DMS153 treated with DMSO at 0.1 percent for 48 hours (cell line): Measurements from ENCODE around the gene MARCHF2.

Experiments
- DNase-seq: peaks from one replicate; lab custom pipeline; 2025; ENCODE audit not compliant: unreplicated experiment; lab: John Stamatoyannopoulos, UW

Gene MARCHF2

DNA sequence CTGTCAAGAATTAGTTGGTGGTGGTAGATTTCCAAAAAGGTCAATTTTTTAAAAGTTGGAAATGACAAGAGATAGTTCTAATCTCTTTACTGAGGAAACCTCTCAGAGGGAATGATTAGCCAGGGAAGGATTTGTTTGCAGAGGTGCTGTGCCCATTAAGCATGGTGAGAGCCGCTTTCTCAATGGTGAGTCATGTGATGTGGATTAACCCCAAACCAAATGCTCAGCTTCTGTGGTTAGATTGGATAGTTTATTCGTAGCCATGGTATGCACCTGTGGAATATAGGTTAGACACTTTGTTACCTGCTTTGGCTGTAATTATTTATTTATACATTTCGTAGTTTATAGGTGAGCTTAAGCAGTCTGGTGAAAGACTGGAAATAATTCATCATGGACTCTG, 38.8 kb downstream of the MARCHF2 start:
- no peak for DNase-seq

GRCh38 chr19:8452446-8453123, 39.5 kb downstream of the MARCHF2 start:
- no peak for DNase-seq

DNA sequence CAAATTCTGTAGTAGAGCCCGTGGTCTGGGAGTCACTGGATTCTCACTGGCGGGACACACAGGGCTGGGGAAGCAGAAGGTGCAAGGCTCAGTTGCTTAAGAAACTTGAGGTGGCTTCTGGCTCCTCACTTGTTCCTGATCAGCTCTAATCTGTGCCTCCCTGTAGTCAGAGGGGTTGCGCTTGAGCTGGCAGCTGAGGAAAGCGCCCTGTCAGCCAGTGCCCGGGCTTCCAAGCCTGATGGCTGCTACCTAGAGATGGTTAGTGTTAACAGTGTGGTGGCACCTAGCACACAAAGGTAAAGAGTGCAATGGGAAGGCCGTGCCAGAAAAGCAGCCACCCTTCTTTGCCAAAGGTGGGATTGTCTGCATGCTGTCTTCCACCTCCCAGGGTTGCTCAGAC, 40.5 kb downstream of the MARCHF2 start:
- DNase-seq = no peak

GRCh38 chr19:8454218-8454617, 41.1 kb downstream of the MARCHF2 start:
- DNase-seq = no peak

- no peak for DNase-seq
Observed at GRCh38 chr19:8455018-8455417, 41.9 kb downstream of the MARCHF2 start.

- DNase-seq = no peak
Observed at GRCh38 chr19:8456064-8456463, 43.0 kb downstream of the MARCHF2 start.

- no peak for DNase-seq
Observed at GRCh38 chr19:8457209-8457608, 44.1 kb downstream of the MARCHF2 start.

DNA sequence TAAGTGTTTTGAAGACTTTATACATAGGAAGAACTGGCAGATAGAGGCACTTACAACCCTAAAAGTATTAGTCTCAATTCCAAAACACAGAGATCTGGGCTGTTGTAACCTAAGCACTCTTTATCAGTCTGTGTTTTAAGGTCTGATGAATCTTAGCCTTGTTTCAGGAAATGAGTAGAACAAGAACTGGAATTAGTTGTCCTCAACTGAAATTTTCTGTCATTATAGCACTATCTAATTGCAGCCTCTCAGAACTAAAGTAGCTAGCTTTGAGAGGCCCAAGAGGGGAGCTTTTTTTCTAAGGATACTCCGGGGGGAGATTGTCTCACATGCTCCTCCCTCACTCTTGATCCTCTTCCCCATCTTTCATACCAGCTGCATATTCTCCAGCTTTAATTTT, 44.7 kb downstream of the MARCHF2 start:
- DNase-seq = no peak

DNA sequence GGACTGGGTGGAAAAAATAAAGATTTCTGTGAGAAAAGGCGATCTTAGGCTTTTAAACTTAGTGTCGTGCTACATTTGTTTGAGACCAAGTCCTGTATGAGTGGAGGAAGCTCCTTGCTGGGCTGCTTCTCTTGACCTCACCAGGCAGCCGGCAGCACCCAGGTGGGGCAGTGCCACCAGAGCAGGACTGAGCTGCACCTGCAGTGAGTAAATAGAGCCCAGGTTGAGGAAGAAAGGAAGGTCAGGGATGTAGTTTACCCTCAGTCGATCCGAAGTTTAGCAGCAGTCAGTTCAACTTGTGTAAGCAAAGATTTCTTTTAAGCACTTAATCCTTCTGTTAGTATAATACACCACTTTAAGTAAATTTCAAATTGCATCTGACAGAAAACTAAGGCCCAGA, 45.3 kb downstream of the MARCHF2 start:
- DNase-seq = no peak

DNA sequence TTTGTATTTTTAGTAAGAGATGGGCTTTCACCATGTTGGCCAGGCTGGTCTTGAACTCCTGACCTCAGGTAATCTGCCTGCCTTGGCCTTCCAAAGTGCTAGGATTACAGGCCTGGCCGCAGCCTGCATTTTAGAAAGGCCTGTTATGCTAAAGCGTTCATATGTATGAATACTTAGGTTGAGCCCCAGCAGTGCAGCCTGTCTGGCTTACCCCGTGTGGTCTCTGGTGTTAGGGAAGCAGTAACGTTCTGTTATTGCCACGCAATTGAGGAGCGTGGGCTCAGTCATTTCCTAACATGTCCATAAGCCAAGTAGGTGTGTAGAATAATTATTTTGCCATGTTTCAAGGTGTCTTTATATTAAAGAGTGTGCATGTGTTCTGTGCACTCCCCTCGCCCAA, 46.0 kb downstream of the MARCHF2 start:
- no peak for DNase-seq

GRCh38 chr19:8459520-8460270, 46.6 kb downstream of the MARCHF2 start:
- no peak for DNase-seq

DNA sequence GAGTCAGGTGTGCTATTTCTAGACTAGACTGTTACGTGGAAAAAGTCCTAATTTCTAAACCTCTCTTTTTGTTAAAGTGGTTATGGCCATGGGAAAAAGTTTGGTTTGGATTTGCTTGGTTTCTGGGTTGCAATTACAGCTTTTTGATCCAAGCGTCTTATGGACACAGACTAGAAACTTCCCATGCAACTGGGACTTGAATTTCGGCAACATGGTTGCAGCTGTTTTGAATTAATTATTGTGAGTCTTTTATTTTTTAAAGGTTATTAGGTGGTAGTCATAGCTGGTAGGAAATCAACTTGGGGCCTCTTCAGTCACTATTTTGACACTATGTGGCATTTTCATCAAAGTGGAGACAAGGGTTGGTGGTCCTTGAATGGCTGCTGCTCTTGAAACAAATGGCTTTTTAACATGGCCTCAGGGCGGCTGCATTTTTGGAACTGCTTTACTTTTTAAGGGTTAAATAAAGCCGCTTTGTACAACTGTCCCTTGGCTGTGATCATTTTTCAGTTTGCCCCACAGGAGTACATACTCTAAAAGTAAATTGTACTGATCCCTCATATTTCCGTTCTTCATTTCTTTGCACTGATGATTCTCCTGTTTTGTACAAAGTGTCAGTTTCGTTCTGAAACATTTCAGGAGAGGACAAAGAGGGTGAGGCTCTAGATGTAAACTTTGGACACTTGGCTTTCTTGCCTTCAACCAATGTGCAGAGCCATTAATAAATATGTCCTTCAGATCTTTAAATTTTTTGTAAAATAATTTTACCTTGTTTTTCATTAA, 47.6 kb downstream of the MARCHF2 start:
- DNase-seq = no peak

DNA sequence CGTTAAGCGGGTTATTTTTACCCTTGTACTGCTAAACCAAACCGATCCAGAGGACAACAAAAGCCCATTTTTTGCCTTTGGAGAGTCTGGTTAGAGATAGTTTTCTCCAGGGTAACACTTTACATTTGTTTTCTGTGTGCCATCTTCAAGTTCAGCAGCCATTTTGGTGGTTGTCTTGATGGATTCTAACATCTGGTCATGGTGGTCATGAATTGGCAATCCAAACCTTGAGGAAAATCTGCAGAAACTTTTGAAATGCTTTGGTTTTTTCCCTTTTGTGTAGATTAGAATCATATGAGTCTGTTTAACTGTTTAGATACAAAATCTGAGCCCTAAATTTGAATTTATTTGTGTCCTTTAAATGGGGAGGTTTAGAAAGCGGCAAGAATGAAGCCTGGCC, 48.3 kb downstream of the MARCHF2 start:
- no peak for DNase-seq

DNA sequence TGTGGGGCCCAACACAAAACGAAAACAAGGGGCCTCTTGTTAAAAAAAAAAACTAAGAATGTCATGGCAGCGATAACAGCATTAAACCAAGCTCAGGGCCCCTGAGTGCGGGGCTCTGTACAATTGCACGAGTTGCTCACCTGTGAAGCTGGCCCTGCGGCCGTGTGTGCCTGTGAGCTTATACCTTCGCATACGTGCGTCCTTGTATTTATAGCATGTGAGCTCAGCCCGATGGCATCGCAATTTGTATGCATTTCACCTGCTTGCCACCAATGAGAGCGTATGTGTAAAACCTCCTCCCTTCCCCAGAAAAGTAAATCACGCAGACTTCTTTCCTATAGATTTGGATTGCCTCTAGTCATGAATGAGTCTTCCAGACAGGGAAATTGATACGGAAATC, 48.8 kb downstream of the MARCHF2 start:
- DNase-seq = no peak

- DNase-seq = no peak
Observed at GRCh38 chr19:8462571-8462970, 49.5 kb downstream of the MARCHF2 start.

DNA sequence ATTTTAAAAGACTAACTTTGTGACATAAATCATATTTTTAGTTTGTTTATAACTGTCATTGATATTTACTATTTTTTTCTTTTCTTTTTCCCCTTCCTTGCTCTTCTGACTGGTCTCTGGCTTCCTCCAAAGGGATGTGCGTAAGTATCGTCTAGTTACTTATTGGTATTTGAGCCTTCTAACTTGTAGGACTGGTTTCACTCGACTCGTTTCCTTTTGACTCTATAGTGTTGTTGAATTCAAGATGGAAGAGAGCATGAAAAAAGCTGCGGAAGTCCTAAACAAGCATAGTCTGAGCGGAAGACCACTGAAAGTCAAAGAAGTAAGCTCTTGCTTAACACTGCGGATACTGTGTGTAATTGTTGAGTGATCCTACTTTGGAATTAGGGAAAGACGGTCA, 50.3 kb downstream of the MARCHF2 start:
- no peak for DNase-seq

DNA sequence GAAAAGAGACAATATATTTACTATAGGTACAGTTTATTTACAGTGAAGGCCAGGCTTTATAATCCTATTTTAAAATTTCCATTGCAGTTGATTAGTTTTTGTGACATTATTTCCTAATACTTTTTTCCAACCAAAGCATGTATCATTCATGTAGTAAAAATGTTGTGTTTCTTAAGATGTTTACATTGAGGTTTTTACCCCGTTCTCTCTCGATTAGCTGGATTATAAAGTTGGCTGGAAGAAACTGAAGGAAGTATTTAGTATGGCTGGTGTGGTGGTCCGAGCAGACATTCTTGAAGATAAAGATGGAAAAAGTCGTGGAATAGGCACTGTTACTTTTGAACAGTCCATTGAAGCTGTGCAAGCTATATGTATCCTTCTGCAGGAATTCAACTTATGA, 52.9 kb downstream of the MARCHF2 start:
- DNase-seq = no peak

GRCh38 chr19:8468124-8468523, 55.0 kb downstream of the MARCHF2 start:
- no peak for DNase-seq

DNA sequence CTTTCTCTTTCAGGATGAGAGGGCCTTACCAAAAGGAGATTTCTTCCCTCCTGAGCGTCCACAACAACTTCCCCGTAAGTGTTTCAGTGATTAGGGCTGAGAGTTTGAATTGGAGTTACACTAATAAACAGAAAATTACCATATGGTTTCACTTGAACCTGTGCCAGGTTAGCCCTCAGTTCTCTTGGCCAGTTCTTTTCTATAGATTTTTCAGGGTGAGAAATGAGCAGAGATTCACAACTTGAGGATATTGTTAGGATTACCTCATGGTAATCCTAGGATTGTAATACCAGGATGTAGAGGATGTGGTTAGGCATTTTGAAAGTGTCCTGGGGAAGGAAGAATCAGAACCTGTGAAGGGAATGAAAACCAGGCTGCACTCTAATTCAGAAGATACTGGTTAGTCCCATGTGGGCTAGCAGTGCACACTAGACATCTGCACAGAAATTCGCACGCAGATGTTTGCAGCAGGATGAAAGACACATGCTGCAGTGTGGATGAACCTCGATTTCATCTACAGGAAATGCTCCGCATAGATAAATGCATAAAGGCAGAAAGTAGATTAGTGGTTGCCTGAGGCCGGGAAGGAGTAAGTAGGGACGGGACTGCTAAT, 55.8 kb downstream of the MARCHF2 start:
- DNase-seq = no peak

GRCh38 chr19:8469613-8470368, 56.7 kb downstream of the MARCHF2 start:
- no peak for DNase-seq
